Activated naive CD4-positive, alpha-beta T cell treated with anti-CD3 and anti-CD28 coated beads, Interleukin-2, amount 50 U/mL, for 72 hours (primary cell): ENCODE results near the gene HMG20B. TPM values are rescaled to one million over a fixed set of nuclear protein-coding genes. Genes with fewer than 3 reads are reported as not detected.

Experiments used
- ATAC-seq, 2 donors: fragments of 150-1000 bp; cut with Tn5 transposase; 2 replicates each; pipeline ENCODE4 v1.10.0; 2021; ENCODE audit warnings: mild to moderate bottlenecking in 2 of 2, moderate library complexity in 2 of 2
- DNase-seq, 2 donors: peaks; one replicate each; pipeline ENCODE4 v3.0.0; 2021 to 2022; ENCODE audit warnings: low spot score in 2 of 2
- H3K27ac Mint-ChIP-seq, 2 donors: one replicate each; pipeline ENCODE4 v1.8.0; 2022; ENCODE audit warnings: mild to moderate bottlenecking in 2 of 2, mixed read lengths in 2 of 2
- H3K36me3 Mint-ChIP-seq, 2 donors: one replicate each; pipeline ENCODE4 v1.8.0; 2022; ENCODE audit warnings: mixed read lengths in 2 of 2
- H3K9me3 Mint-ChIP-seq, 2 donors: one replicate each; pipeline ENCODE4 v1.8.0; 2022; ENCODE audit warnings: mixed read lengths in 2 of 2
- total RNA-seq, 2 donors: library from RNA; stranded (reverse); gene quantifications; one replicate each; pipeline ENCODE4 v1.2.3, GENCODE V29; 2022

HMG20B gene
- total RNA-seq, 2 donors from 2014 or later, result 66.2 to 86.9 TPM

GRCh38 chr19:3615524-3616135 is 42.9 kb downstream of the HMG20B start:
- DNase-seq (no peak), ATAC-seq (no peak)
- Mint-ChIP-seq H3K36me3 (no peaks in the 10 kb centered on the region), H3K27ac (no peak overlapping the region), H3K9me3 (no peaks in the 10 kb centered on the region)

- H3K9me3 Mint-ChIP-seq, result no peaks in the 10 kb centered on the region
- peak in 1 of 2 donors; percentile 28 for DNase-seq
- no peaks in the 10 kb centered on the region for H3K36me3 Mint-ChIP-seq
- peak overlapping the region in 1 of 2 donors; percentile 55 for H3K27ac Mint-ChIP-seq
- peak in 1 of 2 donors; percentile 58 for ATAC-seq
Measured at GRCh38 chr19:3617463-3617862, 44.7 kb downstream of the HMG20B start.

- H3K9me3 Mint-ChIP-seq, result no peaks in the 10 kb centered on the region
- ATAC-seq, result peak; percentile 70 to 76
Measured at GRCh38 chr19:3618144-3618810, 45.5 kb downstream of the HMG20B start.

GRCh38 chr19:3618811-3619630 is 46.3 kb downstream of the HMG20B start:
- ATAC-seq, result peak in 1 of 2 donors; percentile 2

More at GRCh38 chr19:3618144-3618810, 45.5 kb downstream of the HMG20B start:
- DNase-seq, result peak; percentile 68 to 83
- H3K27ac Mint-ChIP-seq, result no peak overlapping the region
- H3K36me3 Mint-ChIP-seq, result no peaks in the 10 kb centered on the region

GRCh38 chr19:3619631-3620012 is 46.9 kb downstream of the HMG20B start:
- Mint-ChIP-seq H3K9me3 (no peaks in the 10 kb centered on the region), H3K36me3 (no peaks in the 10 kb centered on the region)
- no peak for ATAC-seq

More at GRCh38 chr19:3618811-3619630, 46.3 kb downstream of the HMG20B start:
- no peak for DNase-seq
- Mint-ChIP-seq H3K9me3 (no peaks in the 10 kb centered on the region), H3K36me3 (no peaks in the 10 kb centered on the region), H3K27ac (no peak overlapping the region)

GRCh38 chr19:3620145-3620816 is 47.5 kb downstream of the HMG20B start:
- Mint-ChIP-seq H3K9me3 (no peaks in the 10 kb centered on the region), H3K36me3 (no peaks in the 10 kb centered on the region), H3K27ac (no peak overlapping the region)
- ATAC-seq, result no peak
- DNase-seq, result no peak

More at GRCh38 chr19:3619631-3620012, 46.9 kb downstream of the HMG20B start:
- DNase-seq, result no peak
- H3K27ac Mint-ChIP-seq, result no peak overlapping the region

- peaks cover 2 to 3% of the 10 kb centered on the region in 2 donors for H3K36me3 Mint-ChIP-seq
- H3K27ac Mint-ChIP-seq, result no peak overlapping the region
- DNase-seq (no peak), ATAC-seq (no peak)
- no peaks in the 10 kb centered on the region for H3K9me3 Mint-ChIP-seq
Measured at GRCh38 chr19:3620817-3621547, 48.2 kb downstream of the HMG20B start.

GRCh38 chr19:3621689-3622088 is 48.9 kb downstream of the HMG20B start:
- H3K27ac Mint-ChIP-seq, result no peak overlapping the region
- DNase-seq, result no peak
- no peaks in the 10 kb centered on the region for H3K9me3 Mint-ChIP-seq
- peaks cover 10% of the 10 kb centered on the region in 2 donors for H3K36me3 Mint-ChIP-seq
- ATAC-seq, result no peak

GRCh38 chr19:3622224-3622623 is 49.5 kb downstream of the HMG20B start:
- Mint-ChIP-seq H3K27ac (peak overlapping the region in 1 of 2 donors; percentile 96), H3K9me3 (no peaks in the 10 kb centered on the region), H3K36me3 (peaks cover 11% of the 10 kb centered on the region in 2 donors)
- DNase-seq (no peak), ATAC-seq (no peak)

GRCh38 chr19:3623716-3624115 is 51.0 kb downstream of the HMG20B start:
- H3K36me3 Mint-ChIP-seq, result peaks cover 11% of the 10 kb centered on the region in 2 donors
- no peak for DNase-seq
- no peak overlapping the region for H3K27ac Mint-ChIP-seq
- no peaks in the 10 kb centered on the region for H3K9me3 Mint-ChIP-seq
- no peak for ATAC-seq

- Mint-ChIP-seq H3K9me3 (no peaks in the 10 kb centered on the region), H3K27ac (peak overlapping the region; percentile 93 to 97), H3K36me3 (peaks cover 11% of the 10 kb centered on the region in 2 donors)
- DNase-seq (no peak), ATAC-seq (peak; percentile 3 to 8)
Measured at GRCh38 chr19:3625996-3626472, 53.3 kb downstream of the HMG20B start.

GRCh38 chr19:3626473-3627350 is 54.0 kb downstream of the HMG20B start, which contains the start of gene CACTIN:
CACTIN (minus strand) TSS chr19:3626790; CDS start chr19:3626762, 28 bp downstream.
- Mint-ChIP-seq H3K27ac (peak within 1 kb of the TSS; percentile 93 to 97), H3K36me3 (peaks cover 11% of the 10 kb centered on the region in 2 donors), H3K9me3 (no peaks in the 10 kb centered on the region)
- DNase-seq, result peak; percentile 98 to 99
- ATAC-seq, result peak; percentile 96 to 97

GRCh38 chr19:3627351-3627723 is 54.6 kb downstream of the HMG20B start:
- Mint-ChIP-seq H3K27ac (peak overlapping the region in 1 of 2 donors; percentile 97), H3K9me3 (no peaks in the 10 kb centered on the region), H3K36me3 (peaks cover 11% of the 10 kb centered on the region in 2 donors)
- ATAC-seq, result no peak
- no peak for DNase-seq
